CD4-positive, alpha-beta T cell treated with Interleukin-12 subunit alpha and Interleukin-12 subunit beta, for 1 hour (primary cell): Measurements from ENCODE around the gene ARFGEF3.

Experiments used
- DNase-seq: peaks from one replicate; pipeline ENCODE4 v3.0.0-alpha.2; 2020

Gene ARFGEF3

DNA sequence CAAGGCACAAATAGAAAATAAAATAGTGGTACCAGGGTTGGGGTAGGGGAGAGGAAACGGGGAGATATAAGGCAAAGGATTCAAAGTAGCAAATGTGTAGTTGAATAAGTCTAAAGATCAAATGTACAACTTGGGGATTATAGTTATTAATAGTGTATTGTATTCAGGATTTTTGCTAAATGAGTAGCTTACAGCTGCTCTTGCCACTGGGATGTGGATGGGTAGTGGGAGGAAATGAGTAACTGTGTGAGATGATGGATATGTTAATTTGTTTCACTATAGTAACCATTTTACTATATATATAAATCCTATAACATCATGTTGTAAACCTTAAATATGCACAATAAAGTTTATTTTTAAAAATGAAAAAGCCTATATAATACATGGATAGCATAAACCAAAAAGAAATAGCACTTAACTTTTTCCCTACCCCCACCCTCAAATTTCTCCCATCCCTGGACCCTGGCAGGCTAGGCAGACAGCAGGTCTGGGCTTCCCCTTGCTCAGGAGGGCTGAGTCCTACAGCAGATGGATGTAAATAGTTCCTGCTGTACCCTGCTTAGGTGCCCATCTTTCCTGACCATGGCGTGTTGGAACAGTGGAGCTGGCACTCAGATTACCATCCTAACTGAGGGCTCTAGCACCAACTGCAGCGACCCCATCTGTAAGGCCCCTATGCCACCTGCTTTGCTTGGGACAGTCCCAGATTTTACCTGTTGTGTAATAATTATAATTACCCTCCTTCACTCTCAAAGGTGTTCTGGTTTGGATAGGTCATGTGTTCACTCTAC lies 85.1 kb downstream of the ARFGEF3 start:
- DNase-seq, result no peak

DNA sequence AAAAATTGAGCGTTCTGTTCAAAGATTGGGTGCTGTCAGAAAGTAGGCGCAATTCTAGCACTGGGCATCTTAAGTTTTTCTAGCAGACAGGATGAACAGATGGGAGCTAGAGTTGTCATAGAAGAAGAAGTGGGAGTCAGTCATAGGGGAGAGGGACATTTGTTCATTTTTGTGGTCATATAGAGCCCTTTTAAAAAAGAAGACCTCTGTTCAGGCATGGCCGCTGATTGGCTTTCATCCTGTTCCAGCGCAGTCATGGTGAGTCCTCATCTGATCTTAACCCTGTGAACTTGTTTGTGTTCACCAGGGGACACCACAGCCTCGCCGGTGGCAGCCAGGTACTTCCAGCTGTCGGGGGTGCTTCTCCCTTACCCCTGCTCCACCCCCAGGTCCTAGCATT lies 86.3 kb downstream of the ARFGEF3 start:
- no peak for DNase-seq

DNA sequence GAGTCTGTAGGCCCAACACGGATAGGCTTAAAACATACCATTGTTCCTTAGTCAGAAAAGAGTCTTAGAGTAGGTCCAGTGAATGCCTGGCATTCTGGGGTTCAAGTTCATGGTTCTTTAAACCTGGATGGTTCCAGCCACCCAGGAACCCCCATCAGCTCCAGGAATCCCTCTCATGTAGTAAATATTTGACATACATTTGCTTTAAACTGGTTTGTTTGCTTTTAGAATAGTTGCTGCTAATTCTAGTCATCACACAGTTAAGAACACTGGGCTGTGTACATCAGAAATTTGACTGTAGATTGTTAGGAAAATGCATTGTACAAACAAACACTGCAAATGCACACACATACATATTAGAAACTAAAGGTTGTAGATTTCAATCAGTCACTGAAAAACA lies 87.1 kb downstream of the ARFGEF3 start:
- DNase-seq, result no peak

DNA sequence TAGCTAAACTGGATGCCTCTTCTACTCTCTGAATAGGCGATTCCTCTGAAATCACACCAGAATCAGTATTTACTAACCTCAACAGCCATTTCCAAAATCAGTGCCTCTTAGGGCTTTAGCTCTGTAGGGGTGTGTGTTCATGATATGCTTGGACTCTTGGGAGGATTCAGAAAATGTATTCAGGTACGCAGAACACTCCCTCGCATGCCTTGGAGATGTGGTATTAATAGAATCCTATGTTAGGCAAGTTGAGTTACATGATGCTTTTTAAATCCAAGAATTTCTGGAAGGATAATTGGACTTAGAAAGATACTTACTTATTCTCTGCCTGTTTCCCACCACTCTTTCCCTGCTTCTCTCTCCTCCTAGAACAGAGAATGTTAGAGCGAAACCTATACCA lies 88.3 kb downstream of the ARFGEF3 start:
- no peak for DNase-seq

DNA sequence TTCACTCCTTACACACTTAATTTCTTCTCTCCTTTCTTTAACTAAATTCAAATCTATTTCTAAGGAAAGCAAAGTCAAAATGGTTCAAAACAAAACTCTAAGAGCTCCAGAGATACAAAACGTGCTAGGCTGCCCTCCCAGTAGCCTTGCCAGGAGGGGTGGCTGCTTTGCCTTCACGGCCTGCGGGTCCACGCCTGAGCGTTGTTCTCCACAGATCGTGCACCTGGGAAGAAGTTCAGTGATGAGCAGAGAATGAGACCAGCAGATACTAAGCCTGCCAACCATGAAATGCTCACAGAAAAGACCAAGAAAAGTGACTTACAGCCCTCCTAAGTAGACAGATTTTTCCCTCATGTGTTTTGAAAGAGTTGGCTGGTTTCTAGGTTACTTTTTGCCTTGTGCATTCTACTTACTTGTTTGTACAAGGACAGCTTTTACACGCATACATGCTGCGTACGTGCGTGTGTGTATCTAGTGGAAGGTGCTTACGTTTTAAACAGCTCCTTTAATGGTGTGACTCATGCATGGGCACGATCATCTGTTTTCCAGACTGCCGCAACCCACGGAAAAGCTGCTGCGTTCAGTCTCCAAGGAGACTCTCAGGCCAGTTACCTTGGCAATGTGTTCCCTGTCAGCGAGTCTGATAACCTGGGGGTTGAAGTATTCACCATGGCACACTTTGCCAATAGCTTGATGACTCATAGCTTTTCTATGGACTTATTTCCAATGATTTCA lies 88.9 kb downstream of the ARFGEF3 start:
- DNase-seq, result no peak

DNA sequence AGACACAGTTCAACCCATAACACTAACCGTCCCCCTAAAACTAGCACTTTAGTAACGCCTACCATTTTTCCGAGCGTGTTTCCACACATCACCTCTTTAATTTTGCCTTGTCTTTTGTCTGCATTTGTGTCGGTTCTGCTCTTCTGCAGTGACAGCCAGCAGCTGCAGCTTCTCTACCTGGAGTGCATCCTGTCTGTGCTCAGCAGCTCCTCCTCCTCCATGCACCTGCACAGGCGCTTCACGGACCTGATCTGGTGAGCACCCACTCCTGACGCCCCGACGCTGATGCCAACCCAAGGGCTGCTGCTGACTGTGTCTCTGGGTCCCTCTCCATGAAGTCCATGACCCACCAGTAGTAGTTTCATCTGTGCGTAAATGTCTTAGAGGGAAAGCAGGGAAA lies 92.0 kb downstream of the ARFGEF3 start:
- DNase-seq, result no peak

DNA sequence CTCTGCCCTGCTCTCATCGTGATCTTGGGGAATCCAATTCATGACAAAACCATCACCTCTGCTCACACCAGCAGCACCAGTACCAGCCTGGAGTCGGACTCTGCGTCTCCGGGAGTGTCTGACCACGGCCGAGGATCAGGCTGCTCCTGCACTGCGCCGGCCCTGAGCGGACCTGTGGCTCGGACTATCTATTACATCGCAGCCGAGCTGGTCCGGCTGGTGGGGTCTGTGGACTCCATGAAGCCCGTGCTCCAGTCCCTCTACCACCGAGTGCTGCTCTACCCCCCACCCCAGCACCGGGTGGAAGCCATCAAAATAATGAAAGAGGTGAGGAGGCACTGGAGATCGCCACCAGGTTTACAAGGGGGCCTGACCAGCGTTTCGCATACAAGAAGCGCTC lies 93.7 kb downstream of the ARFGEF3 start:
- DNase-seq, result no peak

DNA sequence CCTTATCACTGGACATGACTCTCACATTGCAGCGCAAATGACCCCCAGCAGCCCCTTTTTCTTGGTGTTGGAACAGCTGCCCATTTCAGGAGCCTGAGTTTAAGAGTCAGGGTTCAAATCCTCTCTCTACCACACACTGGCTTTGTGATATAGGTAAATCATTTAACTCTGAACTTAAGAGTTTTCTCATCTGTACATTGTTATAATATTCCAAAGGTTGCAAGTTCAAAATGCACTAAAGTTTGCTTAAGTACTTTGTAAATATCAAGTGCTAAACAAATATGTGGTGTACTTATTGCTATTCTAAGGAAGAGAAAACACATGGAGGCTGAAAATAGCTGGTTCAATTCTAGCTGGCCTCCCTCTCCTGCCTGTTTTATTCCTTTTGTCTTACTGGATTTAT lies 95.9 kb downstream of the ARFGEF3 start:
- DNase-seq, result no peak

DNA sequence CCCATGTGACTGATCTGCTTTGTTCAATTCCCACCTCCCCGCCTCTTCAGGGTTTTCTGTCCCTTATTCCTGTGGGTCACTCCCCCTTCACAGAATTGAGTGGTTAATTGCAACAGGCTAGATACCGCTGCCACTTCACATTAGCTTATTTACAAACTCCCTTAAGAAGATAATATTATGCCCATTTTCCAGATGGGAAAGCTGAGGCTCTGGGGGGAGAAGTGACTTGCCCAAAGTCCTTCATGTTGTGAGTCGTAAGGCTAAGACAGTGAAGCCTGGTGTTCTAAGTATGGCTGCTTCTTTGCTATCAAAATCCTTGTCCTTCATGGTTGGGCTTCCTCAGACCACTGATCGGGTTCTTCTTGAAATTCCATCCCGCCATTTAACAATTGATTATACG lies 96.5 kb downstream of the ARFGEF3 start:
- DNase-seq, result no peak

DNA sequence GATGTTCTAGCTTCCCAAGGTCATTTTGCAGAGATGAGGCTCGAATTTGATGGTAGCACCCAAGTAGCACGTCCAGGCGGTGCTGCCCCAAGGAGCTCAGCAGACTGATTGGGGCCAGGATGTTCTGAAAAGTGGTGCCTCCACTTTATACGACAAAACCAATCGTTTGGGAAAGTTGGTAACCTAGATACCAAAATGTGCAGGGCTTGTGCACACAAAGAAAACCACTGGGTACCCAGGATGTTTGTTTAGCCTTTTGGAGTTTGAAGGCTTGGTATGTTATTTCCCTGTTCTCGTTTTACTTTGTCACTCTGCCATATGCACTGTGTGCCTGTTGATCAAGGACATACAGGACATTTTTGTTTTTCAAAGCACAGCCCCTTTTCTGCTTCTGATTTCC lies 97.3 kb downstream of the ARFGEF3 start:
- DNase-seq, result no peak

DNA sequence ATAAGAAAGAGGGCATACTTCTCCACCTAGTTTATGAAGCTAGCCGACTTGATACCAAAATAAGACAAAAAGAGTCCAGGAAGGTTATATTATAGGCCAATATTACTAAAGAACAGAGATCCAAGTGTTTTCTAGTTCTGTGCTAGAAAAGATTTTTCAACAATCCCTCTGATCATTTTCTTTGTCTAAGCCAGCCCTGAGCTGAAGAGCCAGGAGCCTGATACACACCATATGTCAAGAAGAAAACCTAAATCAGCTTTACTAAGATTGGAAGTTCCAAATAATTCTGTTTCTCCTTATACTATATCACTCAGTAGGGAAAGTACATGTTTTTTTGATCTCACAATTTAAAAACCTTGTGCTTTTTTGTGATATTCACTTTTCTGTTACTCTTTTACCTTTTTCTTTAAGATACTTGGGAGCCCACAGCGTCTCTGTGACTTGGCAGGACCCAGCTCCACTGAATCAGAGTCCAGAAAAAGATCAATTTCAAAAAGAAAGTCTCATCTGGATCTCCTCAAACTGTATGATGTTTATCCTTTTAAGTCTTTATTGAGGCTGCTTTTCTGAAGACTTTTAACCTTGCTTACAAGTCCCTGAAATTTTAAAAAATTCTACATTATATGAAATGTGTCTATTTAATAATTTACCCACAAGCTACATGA lies 99.5 kb downstream of the ARFGEF3 start:
- DNase-seq, result no peak

DNA sequence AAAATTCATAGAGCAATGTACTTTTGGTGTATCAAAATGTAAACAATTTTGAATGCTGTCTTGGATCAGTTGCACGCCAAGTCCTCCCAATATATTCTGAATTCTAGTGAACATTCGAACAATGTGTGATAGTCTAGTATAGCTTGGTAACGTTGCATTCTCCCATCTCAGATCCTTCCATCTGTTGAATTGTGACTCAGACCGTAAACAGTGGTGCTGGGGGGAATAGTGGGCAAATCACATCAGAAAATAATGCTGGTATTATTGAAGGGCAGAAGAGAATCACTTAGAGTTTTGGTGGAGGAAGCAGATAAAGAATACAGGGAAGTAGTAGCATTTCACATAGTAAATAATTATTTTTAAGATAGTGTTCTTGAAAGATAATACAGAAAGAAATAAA lies 102.2 kb downstream of the ARFGEF3 start:
- no peak for DNase-seq

DNA sequence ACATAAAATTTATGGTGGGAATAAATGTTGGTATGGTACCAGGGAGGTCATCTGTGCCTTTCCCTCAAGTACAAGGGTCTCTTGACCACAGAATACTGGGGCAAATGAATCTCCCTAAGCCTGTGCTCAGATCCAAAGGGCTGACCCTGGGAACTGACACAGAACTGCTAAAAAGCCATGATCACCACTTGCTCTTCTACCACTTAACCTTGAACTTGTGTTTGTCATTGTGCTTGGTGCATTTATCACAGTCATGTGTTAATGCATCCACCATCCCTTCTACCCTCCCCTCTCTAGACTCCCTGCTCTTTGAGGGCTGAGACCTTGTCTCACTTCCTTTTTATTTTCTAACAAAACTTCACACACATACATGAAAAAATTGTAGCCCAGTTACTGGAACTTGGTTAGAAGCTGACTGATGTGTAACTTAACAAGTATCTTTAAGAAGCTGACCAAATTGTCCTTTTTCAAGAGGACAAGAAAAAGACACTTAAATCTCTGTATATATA lies 102.7 kb downstream of the ARFGEF3 start:
- no peak for DNase-seq

DNA sequence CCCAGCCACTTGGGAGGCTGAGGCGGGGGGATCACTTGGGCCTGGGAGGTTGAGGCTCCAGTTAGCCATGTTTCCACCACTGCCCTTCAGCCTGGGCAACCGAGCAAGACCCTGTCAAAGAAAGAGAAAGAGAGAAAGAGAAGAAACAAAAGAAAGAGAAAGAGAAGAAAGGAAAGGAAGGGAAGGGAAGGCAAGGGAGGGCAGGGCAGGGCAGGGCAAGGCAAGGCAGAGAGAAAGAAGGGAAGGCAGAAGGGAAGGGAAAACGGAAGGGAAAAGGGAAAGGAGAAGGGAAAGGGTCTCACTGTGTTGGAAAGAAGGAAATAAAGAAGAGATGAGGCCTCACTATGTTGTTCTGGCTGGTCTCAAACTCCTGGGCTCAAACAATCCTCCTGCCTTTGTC lies 104.4 kb downstream of the ARFGEF3 start:
- DNase-seq, result no peak

DNA sequence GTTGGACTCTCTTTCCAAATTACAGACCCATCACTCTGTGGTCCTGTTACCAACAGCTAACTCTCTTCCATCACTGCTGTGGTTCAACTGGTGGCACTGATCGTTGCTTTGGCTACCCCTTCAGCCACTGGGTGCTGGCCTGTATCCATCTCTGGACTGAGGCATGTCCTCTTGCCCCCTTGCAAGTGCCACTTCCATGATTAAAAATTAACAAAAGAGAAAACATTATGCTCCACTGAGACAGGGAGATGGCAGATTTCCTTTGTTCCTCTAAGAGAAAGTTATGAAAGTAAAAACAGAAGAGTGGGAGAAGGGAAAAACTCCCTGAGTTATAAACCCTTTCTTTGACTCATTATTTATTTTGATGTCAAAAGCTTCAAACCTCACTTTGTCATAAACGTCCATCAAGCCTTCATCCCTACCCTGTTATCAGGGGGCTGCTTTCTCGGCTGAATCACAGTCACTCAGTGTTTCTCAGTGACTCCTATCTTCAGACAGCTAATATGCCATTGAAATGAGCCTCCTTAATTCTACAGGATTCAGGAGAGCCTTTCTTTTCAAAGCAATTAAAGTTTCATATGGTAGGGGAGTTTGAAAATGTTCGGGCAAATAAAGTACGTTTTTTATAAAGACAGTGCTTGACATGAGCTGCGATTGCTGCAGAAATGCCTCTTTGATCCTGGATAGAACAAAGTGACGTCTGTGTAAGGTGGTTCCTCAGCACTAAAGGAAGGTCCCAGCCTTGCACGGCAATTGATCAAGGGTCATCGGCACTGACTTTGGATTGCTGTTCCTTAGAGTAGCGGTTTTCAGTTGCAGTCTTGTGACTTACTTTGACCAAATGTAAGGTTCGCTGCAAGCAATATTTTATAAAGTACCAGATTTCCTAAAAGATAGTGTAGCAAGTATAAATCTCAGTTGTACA lies 106.5 kb downstream of the ARFGEF3 start:
- no peak for DNase-seq

DNA sequence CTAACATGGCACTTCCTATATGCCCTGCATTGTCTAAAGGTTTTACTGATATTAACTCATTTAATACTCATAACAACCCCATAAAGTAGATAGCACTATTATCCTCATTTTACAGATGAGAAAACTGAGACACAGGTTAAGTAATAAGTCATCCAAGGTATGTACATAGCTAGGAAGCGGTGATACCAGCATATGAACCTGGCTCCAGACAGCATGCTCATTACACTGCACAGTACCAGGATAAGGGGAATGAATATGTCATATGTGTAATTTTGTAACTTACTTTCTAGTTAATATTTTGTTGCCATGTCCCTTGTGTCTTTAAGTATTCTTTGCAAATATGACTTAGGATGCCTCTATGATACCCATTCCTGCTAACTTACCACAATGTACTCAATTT lies 109.7 kb downstream of the ARFGEF3 start:
- DNase-seq, result no peak

DNA sequence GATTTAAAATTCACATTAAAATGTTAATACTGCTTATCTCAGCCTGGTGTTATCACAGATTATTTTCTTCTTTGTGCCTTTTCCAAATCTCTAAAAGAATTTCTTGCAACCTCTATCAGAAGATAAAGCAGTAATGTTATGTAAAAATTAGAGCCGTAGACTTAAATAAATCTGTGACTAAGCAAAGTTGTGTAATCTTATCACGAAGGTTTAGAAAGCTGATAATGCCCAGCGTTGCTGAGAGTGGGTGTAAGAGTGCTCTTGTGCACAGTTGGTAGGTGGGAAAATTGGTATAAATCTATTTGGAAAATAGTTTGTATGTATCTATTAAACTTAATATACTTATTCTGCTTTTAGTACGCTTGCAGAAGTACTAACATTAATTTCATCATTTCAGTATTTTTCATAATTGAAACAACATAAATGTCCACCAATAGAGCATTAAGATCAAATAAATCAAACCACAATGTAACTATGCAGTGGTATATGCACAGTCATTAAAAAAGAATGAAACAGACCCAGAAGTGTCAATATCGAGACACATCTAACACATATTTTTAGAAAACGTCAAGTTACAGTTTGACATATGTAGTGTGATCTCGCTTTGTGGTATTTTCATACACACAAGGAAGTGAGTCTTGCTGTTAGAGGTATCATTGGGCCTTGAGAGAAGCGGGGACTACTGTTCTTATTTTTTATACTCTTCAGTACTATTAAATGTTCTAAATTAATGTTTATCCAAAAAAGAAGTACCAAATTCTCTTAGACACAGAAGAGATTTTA lies 111.0 kb downstream of the ARFGEF3 start:
- no peak for DNase-seq

DNA sequence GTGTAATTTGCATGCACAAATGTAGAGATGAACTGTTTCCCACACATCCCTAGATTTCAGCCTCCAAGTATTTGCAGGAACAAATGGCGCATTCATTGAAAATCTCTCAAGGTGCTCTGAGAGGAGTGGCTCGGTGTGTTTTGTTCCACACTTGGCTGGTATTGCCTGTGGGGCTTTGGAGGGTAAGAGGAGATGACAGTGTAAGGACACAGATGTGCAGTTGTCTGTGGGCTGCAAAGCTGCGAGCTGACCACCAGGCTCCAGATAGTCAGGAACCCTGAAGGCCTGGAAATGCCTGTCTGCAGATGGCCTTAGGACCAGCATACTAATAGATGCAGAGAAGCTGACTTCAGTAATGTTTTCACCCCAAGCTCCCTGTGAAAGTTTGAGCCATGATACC lies 114.2 kb downstream of the ARFGEF3 start:
- DNase-seq, result no peak

DNA sequence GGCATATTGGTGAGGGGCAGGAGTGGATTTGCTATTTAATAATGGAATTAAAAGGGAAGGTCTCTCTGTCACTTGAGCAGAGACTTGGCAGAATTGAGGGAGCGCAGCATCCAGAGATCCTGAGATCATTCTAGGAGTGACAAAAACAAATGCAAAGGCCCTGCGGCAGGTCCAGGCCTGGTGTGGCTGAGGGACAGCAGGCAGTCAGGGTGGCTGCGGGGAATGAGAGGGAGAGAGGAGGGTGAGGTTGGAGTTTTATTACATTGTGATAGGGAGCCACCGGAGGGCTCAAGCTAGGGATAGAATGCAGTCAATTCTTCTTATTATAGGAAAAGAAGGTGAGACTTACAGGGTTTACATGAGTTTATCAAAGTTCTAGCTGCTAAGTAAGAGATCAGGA lies 116.1 kb downstream of the ARFGEF3 start:
- DNase-seq, result no peak

DNA sequence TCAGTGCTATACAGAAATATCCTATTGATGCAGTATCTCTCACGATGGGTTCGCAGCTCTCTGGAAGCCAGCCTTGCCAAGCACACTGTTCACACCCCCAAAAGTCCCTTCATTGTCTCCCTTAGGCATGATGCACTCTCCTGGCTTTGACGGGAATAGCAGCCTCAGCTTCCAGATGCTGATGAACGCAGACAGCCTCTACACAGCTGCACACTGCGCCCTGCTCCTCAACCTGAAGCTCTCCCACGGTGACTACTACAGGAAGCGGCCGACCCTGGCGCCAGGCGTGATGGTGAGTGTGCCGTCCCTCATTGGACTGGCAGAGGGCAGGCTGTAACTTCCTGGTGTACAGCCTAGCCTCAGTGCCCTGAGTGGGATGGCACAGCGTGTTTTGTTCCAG lies 116.6 kb downstream of the ARFGEF3 start:
- no peak for DNase-seq

DNA sequence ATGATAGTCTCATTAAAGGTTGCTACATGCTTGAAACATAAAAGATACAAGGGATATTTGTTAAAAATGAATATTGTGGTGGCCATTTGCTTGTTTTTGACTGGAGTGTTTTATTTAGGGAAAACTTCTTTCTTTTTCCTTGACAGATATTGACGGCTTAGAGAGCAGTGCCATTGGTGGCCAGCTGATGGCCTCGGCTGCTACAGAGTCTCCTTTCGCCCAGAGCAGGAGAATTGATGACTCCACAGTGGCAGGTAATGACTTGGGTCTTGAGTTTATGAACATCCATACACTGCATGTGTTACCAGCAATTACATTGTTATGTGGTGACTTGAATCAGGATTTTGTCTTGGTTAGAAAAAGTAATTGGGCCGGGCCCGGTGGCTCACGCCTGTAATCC lies 124.1 kb downstream of the ARFGEF3 start:
- DNase-seq, result no peak

DNA sequence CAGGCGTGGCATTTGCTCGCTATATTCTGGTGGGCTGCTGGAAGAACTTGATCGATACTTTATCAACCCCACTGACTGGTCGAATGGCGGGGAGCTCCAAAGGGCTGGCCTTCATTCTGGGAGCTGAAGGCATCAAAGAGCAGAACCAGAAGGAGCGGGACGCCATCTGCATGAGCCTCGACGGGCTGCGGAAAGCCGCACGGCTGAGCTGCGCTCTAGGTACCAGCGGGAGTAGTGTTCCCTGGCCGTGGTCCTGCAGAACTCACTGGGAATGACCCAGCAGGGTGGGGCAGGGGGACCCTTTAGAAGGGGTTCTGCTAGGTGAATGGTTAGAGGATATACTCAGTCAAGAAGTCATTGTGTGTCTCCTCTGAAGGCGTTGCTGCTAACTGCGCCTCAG lies 125.0 kb downstream of the ARFGEF3 start:
- DNase-seq, result no peak
